Activated CD8-positive, alpha-beta memory T cell treated with anti-CD3 and anti-CD28 coated beads, Interleukin-2, amount 50 U/mL, for 4 hours (primary cell): ENCODE measurements around the gene NPIPA1.
"Not testable (repeated sequence)": the region's sequence is repeated elsewhere in the genome, so short reads cannot be mapped to it uniquely, and the experiment has no call there.

Experiments used
- DNase-seq: peaks from one replicate; pipeline ENCODE4 v3.0.0-alpha.2; 2020

Gene NPIPA1

GRCh38 chr16:14937143-14937542 lies at the start of gene NPIPA1:
TSS of gene NPIPA1 (plus strand) at chr16:14937443. CDS start at chr16:14937443, 0 bp downstream.
- DNase-seq, result not testable (repeated sequence)

GRCh38 chr16:14892111-14892510 lies 45.1 kb upstream of the NPIPA1 start:
- DNase-seq, result not testable (repeated sequence)

- not testable (repeated sequence) for DNase-seq
Observed at GRCh38 chr16:14895382-14895781, 41.9 kb upstream of the NPIPA1 start.

- not testable (repeated sequence) for DNase-seq
Observed at GRCh38 chr16:14896023-14896422, 41.2 kb upstream of the NPIPA1 start.

- DNase-seq, result not testable (repeated sequence)
Observed at GRCh38 chr16:14897006-14897664, 40.1 kb upstream of the NPIPA1 start.

- not testable (repeated sequence) for DNase-seq
Observed at GRCh38 chr16:14898162-14898561, 39.1 kb upstream of the NPIPA1 start.

- not testable (repeated sequence) for DNase-seq
Observed at GRCh38 chr16:14903191-14903957, 33.9 kb upstream of the NPIPA1 start.

- DNase-seq, result not testable (repeated sequence)
Observed at GRCh38 chr16:14909744-14910143, 27.5 kb upstream of the NPIPA1 start.

GRCh38 chr16:14910833-14911629 lies 26.2 kb upstream of the NPIPA1 start:
- DNase-seq, result not testable (repeated sequence)

GRCh38 chr16:14911954-14912353 lies 25.3 kb upstream of the NPIPA1 start:
- peak; percentile 56 for DNase-seq

GRCh38 chr16:14912588-14912987 lies 24.7 kb upstream of the NPIPA1 start:
- DNase-seq, result not testable (repeated sequence)

- not testable (repeated sequence) for DNase-seq
Observed at GRCh38 chr16:14918504-14918903, 18.7 kb upstream of the NPIPA1 start.

GRCh38 chr16:14919837-14920600 lies 17.2 kb upstream of the NPIPA1 start:
- not testable (repeated sequence) for DNase-seq

- DNase-seq, result not testable (repeated sequence)
Observed at GRCh38 chr16:14922285-14922684, 15.0 kb upstream of the NPIPA1 start.

GRCh38 chr16:14922968-14923367 lies 14.3 kb upstream of the NPIPA1 start:
- not testable (repeated sequence) for DNase-seq

- not testable (repeated sequence) for DNase-seq
Observed at GRCh38 chr16:14923394-14924088, 13.7 kb upstream of the NPIPA1 start.

GRCh38 chr16:14924359-14924758 lies 12.9 kb upstream of the NPIPA1 start:
- DNase-seq, result not testable (repeated sequence)

GRCh38 chr16:14924982-14925381 lies 12.3 kb upstream of the NPIPA1 start:
- not testable (repeated sequence) for DNase-seq

- peak; percentile 17 for DNase-seq
Observed at GRCh38 chr16:14928064-14928714, 9.1 kb upstream of the NPIPA1 start.

GRCh38 chr16:14929176-14929575 lies 8.1 kb upstream of the NPIPA1 start:
- not testable (repeated sequence) for DNase-seq

- not testable (repeated sequence) for DNase-seq
Observed at GRCh38 chr16:14930246-14930645, 7.0 kb upstream of the NPIPA1 start.
